GM18870 (cell line): Measurements from ENCODE around the gene TRA2B.

Source experiments
- ATAC-seq: cut with Tn5 transposase; IDR thresholded peaks from one replicate; pipeline ENCODE4 v1.9.1; 2021; ENCODE audit warnings: moderate library complexity; ENCODE audit not compliant: unreplicated experiment

Gene TRA2B

GRCh38 chr3:185937689-185938374 is at the start of gene TRA2B:
TRA2B (minus strand) TSS chr3:185938014; CDS start chr3:185937860, 154 bp downstream.
- peak; percentile 88 for ATAC-seq

DNA sequence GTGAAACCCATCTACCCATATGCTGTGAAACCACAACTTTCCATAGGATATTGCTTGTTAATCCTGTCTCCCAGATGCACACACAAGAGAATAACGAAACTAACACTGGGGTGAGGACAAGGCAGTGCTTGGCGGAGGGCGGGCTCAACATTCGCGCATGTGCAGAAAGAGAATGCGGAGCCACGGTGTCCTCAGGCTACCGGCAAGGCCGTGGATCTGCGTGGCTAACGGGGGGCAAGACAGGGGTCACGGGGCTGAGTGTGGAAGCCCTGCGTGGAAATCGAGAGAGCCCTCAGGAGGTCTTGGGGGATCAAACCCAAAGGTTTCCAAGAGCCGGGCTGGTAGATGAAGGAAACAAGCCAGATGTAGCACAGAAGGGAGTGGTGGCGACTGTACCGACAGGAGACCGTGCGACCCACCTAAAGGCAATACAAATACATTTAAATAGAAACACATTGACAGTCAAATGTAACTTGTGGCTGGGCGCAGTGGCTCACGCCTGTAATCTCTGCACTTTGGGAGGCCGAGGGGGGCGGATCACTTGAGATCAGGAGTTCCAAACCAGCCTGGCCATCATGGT is 48.5 kb upstream of the TRA2B start:
- no peak for ATAC-seq

- ATAC-seq, result no peak
Measured at GRCh38 chr3:185984203-185984602, 46.4 kb upstream of the TRA2B start.

GRCh38 chr3:185983495-185984141 is 45.8 kb upstream of the TRA2B start:
- ATAC-seq, result no peak

GRCh38 chr3:185982632-185983031 is 44.8 kb upstream of the TRA2B start:
- ATAC-seq, result no peak

DNA sequence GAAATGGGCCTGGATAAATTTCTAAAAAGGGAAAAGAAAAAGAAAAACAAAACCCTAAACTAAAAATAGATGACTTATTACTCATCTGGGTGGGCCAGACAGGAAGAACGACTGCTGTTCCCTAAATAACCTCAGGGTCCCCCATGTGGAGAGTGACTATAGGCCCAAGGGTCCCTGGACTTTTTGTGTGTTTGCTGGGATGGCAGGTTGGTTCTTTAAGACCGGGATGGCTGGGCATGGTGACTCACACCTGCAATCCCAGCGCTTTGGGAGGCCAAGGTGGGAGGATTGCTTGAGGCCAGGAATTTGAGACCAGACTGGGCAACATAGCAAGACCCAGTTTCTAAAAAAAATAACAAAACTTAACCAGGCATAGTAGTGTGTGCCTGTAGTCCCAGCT is 43.8 kb upstream of the TRA2B start:
- no peak for ATAC-seq

GRCh38 chr3:185979721-185980121 is 41.9 kb upstream of the TRA2B start:
- no peak for ATAC-seq

DNA sequence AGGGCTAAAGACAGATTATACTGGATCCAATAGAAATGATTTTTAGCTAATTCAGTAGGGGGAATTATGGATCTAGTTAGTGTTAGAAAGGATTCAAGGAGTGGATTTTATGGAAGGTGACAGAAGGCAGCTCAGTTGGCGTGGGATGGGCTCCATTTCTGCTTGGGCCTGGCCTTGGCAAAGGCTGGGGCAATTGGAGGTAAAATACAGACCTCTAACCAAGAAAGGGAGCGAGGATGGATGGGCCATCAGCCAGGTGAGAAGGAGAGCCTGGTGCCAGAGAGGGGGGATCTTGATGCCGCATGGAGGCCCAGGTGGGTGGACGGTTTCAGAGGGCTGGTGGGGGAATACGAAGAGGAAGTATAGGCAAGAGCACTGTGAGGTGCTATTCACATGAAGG is 40.7 kb upstream of the TRA2B start:
- ATAC-seq, result no peak

DNA sequence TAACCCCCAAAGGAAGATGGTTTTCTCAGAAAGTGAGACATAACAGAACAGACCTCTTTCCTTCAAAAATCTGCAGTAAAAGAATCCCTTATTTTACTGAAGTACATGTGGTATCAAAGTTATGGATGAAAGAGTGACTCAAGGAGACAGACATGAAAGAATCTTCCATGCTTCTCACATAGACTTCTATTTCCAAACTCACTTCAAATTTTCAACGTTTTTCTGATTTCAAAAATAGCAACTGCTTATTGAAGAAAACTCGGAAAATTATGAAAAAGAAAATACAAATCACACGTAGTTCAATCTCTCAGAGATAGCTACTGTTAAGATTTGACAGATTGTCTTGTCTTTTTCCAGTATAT is 39.8 kb upstream of the TRA2B start:
- no peak for ATAC-seq

DNA sequence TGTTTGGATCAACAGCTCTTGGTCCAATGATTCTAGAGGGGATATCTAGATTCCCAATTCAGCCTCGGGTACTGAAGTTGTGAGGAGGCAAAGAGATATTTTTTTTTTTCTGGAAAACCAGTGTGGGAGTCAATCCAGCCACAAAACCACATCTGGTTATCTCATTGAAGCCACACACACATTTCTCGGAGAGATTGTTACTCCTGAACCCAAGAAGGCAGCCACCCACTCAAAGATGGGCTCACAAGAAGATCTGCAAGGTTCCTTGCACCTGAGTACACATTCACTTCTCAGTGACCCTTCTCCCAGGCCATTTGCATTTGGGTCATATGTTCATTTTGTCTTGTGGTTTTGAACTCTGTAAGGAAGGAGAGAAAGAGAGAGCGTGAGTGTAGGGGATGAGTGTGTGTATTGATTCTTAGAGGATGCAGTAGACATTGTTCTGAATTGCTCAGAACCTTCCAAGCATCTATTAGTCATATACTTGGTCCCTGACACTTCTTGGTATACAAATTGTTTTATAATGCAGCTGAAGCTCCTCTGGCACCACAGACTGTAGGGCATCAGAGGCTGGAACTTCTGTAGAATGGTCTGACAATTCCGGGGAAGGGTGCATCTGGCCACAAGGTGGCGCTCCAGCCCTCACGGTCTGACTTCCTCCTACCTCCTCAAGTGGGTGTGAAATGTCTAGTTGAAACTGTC is 39.3 kb upstream of the TRA2B start:
- ATAC-seq, result peak; percentile 72

- no peak for ATAC-seq
Measured at GRCh38 chr3:185976100-185976499, 38.3 kb upstream of the TRA2B start.

GRCh38 chr3:185971579-185971978 is 33.8 kb upstream of the TRA2B start:
- ATAC-seq, result no peak

DNA sequence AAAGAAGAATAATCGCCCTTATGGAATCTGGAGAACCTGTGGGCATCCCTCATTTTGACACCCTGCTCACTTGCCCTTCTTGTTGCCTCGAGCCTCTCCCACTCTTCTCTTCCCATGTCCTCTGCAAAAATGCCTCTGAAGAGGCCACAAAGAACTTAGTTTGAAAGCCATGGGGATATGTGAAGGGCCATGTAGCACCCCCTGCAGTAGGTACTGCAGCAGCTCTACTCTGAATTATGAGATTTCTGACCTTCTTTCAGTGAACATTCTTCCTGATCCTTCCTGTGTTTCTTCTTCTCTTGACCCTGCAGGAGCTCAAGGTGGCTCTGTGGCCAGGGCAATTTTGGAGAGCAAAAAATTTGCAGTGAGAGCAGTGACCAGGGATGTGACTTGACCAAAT is 30.4 kb upstream of the TRA2B start:
- no peak for ATAC-seq

GRCh38 chr3:185966655-185967054 is 28.8 kb upstream of the TRA2B start:
- ATAC-seq, result no peak

DNA sequence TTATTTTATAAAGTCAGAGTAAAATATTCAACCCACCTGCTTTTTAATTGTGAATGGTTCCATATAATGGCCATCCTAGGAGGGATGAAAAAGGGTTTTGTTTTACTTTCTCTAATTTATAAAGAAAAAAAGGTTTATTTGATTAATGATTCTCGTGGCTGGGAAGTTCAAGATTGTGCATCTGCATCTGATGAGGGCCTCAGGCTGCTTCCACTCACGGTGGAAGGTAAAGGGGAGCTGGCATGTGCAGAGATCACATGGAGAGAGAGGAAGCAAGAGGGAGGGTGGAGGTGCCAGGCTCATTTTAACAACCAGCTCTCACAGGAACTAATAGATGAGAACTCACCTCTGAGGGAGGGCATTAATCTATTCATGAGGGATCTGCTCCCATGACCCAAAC is 27.7 kb upstream of the TRA2B start:
- no peak for ATAC-seq

- ATAC-seq, result no peak
Measured at GRCh38 chr3:185961675-185962232, 23.9 kb upstream of the TRA2B start.

GRCh38 chr3:185960522-185961288 is 22.9 kb upstream of the TRA2B start:
- no peak for ATAC-seq

GRCh38 chr3:185959609-185960521 is 22.1 kb upstream of the TRA2B start:
- no peak for ATAC-seq

DNA sequence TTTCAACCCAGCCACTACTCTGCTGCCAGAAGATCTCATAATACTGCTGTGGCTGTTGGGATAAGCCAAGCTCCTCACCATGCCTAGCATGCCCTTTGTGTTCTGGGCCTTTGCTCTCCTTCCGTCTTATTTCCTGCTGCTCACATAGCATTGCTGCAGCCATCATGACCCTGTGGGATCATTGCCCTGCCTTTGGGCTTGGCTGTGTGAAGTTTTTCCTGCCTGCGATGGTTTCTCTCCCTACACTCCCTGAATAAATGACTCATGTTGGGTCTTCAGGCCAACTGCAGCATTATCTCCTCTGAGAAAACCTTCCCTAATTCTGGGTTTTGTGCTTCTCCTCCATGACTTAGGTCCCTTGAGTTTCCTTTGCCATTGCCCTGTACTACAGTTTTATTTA is 20.8 kb upstream of the TRA2B start:
- no peak for ATAC-seq

GRCh38 chr3:185956244-185956643 is 18.4 kb upstream of the TRA2B start:
- no peak for ATAC-seq
